HG03139 (cell line): Measurements from ENCODE around the gene CTRL.
"Not testable (repeated sequence)": the region's sequence is repeated elsewhere in the genome, so short reads cannot be mapped to it uniquely, and the experiment has no call there.

Experiments
- ATAC-seq: cut with Tn5 transposase; IDR thresholded peaks from one replicate; pipeline ENCODE4 v1.9.1; 2021; ENCODE audit not compliant: unreplicated experiment

Gene CTRL

GRCh38 chr16:67941469-67942199, 10.0 kb upstream of the CTRL start:
- no peak for ATAC-seq

- no peak for ATAC-seq
Measured at GRCh38 chr16:67940446-67941089, 8.9 kb upstream of the CTRL start.

GRCh38 chr16:67939507-67940445, 8.1 kb upstream of the CTRL start:
- ATAC-seq, result no peak

- ATAC-seq, result not testable (repeated sequence)
Measured at GRCh38 chr16:67937713-67938112, 6.1 kb upstream of the CTRL start.

- ATAC-seq, result no peak
Measured at GRCh38 chr16:67936880-67937605, 5.4 kb upstream of the CTRL start.

GRCh38 chr16:67936124-67936879, 4.6 kb upstream of the CTRL start, which contains the start of gene PSMB10:
TSS of gene PSMB10 (minus strand) at chr16:67936850. CDS start at chr16:67936749, 101 bp downstream.
- peak; percentile 45 for ATAC-seq

GRCh38 chr16:67935402-67936123, 3.9 kb upstream of the CTRL start:
- ATAC-seq, result peak; percentile 83

- ATAC-seq, result no peak
Measured at GRCh38 chr16:67935101-67935401, 3.4 kb upstream of the CTRL start.

- ATAC-seq, result no peak
Measured at GRCh38 chr16:67934306-67935100, 2.8 kb upstream of the CTRL start.

- ATAC-seq, result no peak
Measured at GRCh38 chr16:67933805-67934204, 2.1 kb upstream of the CTRL start.

- no peak for ATAC-seq
Measured at GRCh38 chr16:67932462-67932840, 789 bp upstream of the CTRL start.

- no peak for ATAC-seq
Measured at GRCh38 chr16:67930678-67931211, 917 bp downstream of the CTRL start.

GRCh38 chr16:67930191-67930590, 1.5 kb downstream of the CTRL start:
- ATAC-seq, result no peak

- ATAC-seq, result no peak
Measured at GRCh38 chr16:67928561-67929364, 2.9 kb downstream of the CTRL start.

GRCh38 chr16:67928147-67928546, 3.5 kb downstream of the CTRL start:
- ATAC-seq, result no peak

- no peak for ATAC-seq
Measured at GRCh38 chr16:67927131-67927941, 4.3 kb downstream of the CTRL start.

- no peak for ATAC-seq
Measured at GRCh38 chr16:67926181-67926750, 5.4 kb downstream of the CTRL start.
